Caco-2 (cell line): Measurements from ENCODE around the gene CPA2. TPM values are rescaled to one million over a fixed set of nuclear protein-coding genes. Genes with fewer than 3 reads are reported as not detected.

Source experiments
- BruUV-seq: library from RNA; stranded (reverse); fragments of 400-500 nt; replicated peaks from 2 replicates; lab custom pipeline; 2021; lab: Mats Ljungman, UMichigan
- CTCF ChIA-PET: fragments of 300-600 bp; sonication (Branson Sonifier 250); formaldehyde crosslinking; loops from one replicate; lab custom pipeline; 2022; ENCODE audit warnings: antibody characterized with exemption; lab: Charles Lee
- POLR2A ChIA-PET: fragments of 300-600 bp; sonication (Branson Sonifier 250); formaldehyde crosslinking; loops from one replicate; lab custom pipeline; 2022; ENCODE audit warnings: antibody characterized with exemption; lab: Charles Lee
- DNase-seq, 2 experiments: peaks; one replicate each; pipeline versions ENCODE4 v3.0.0 to v3.0.0-alpha.2; 2020 to 2022
- H3K27me3 ChIP-seq: replicated peaks from 2 replicates; pipeline ENCODE4 v1.6.0; 2011; ENCODE audit warnings: low read length; ENCODE audit not compliant: control insufficient read depth, insufficient read depth
- H3K36me3 ChIP-seq: 2 replicates; pipeline ENCODE4 v1.5.1; 2011; ENCODE audit warnings: low read length; ENCODE audit not compliant: control insufficient read depth, insufficient read depth
- H3K4me1 ChIP-seq: fragments of 250-450 bp; sonication (Bioruptor Pico); 2 replicates; pipeline ENCODE4 v1.5.1; 2020; ENCODE audit warnings: mild to moderate bottlenecking
- H3K4me3 ChIP-seq: 2 replicates; pipeline ENCODE4 v1.5.1; 2011; ENCODE audit warnings: low read depth, mild to moderate bottlenecking, control low read depth, low read length
- H3K9me3 ChIP-seq: fragments of 250-450 bp; sonication (Bioruptor Pico); 2 replicates; pipeline ENCODE4 v1.5.1; 2020; ENCODE audit warnings: mild to moderate bottlenecking, moderate library complexity
- H3K27ac Mint-ChIP-seq: one replicate; pipeline ENCODE4 v1.8.0; 2022; ENCODE audit warnings: mixed read lengths; ENCODE audit not compliant: unreplicated experiment
- H3K27me3 Mint-ChIP-seq: one replicate; pipeline ENCODE4 v1.8.0; 2022; ENCODE audit warnings: mixed read lengths; ENCODE audit not compliant: insufficient read depth, unreplicated experiment
- H3K36me3 Mint-ChIP-seq: one replicate; pipeline ENCODE4 v1.8.0; 2022; ENCODE audit warnings: mild to moderate bottlenecking, mixed read lengths; ENCODE audit not compliant: insufficient read depth, unreplicated experiment
- H3K4me1 Mint-ChIP-seq: one replicate; pipeline ENCODE4 v1.8.0; 2022; ENCODE audit warnings: low read depth, mixed read lengths; ENCODE audit not compliant: unreplicated experiment
- H3K4me3 Mint-ChIP-seq: one replicate; pipeline ENCODE4 v1.8.0; 2022; ENCODE audit warnings: mild to moderate bottlenecking, moderate library complexity, mixed read lengths; ENCODE audit not compliant: unreplicated experiment
- H3K9me3 Mint-ChIP-seq: one replicate; pipeline ENCODE4 v1.8.0; 2022; ENCODE audit warnings: mixed read lengths; ENCODE audit not compliant: unreplicated experiment
- CTCF ChIP-seq, 2 experiments: fragments of 200-600 bp in 1 of 2; IDR thresholded peaks; 1 replicate in 1 of 2; 2 replicates in 1 of 2; pipeline versions ENCODE4 v1.5.1 to v1.8.0; 2011 to 2022; ENCODE audit warnings: antibody characterized with exemption in 1 of 2, control low read depth in 1 of 2, inconsistent platforms in 1 of 2, low read depth in 1 of 2, low read length in 1 of 2, mild to moderate bottlenecking in 1 of 2, moderate library complexity in 1 of 2; ENCODE audit not compliant: insufficient read depth in 1 of 2, severe bottlenecking in 1 of 2, unreplicated experiment in 1 of 2
- intact Hi-C: fragments of 100-400 bp; cut with micrococcal nuclease; formaldehyde crosslinking; loops from one replicate; pipeline ENCODE4 v1.10.0; 2022; ENCODE audit not compliant: unreplicated experiment
- total RNA-seq: library from RNA; stranded (reverse); gene quantifications from 2 replicates; pipeline ENCODE4 v1.2.3, GENCODE V29; 2022

Gene CPA2
- total RNA-seq, 1 experiment from 2014 or later: 26.1 TPM

DNA sequence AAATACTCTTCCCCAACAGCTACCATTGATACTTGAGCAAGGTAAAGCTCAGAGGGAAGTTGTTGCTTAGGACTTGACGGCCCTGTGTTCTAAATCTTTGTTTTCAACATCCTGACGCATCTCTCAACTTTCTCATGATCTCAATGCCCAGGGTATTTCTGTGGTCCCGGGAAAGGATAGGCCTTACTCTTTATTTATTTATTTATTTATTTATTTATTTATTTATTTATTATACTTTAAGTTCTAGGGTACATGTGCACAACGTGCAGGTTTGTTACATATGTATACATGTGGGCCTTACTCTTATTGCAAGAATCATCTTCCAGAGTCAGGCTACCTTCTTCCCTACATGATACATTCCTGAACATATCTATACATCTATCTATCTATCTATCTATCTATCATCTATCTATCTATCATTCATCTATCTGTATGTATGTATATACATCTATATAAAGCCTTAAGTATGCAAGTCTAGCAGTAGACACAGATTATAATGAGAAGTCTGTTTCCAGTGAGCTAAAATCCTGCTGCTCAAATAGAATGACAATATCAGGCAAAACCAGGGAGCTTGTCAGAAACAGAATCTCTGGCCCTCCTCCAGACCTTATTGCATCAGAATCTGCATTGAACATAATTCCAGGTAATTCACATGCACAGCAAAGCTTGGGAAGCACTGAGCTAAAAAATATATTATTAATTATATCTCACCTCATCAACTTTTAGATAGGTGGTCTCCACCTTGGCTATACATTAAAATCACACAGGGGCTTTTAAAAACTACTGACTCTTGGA lies 65.8 kb downstream of the CPA2 start:
- POLR2A ChIA-PET: no interaction called here
- TF ChIP-seq CTCF (IDR thresholded peaks at IDR 0.05; ENCODE audit: insufficient read depth in 1 of 2, low read depth in 1 of 2, low read length in 1 of 2, severe bottlenecking in 1 of 2, unreplicated experiment in 1 of 2): no peak
- no peak for DNase-seq
- Mint-ChIP-seq H3K4me3 (no peak overlapping the region), H3K27me3 (no peaks in the 10 kb centered on the region), H3K27ac (no peak overlapping the region), H3K9me3 (no peaks in the 10 kb centered on the region), H3K36me3 (no peaks in the 10 kb centered on the region), H3K4me1 (peaks cover 17% of the 10 kb centered on the region)
- CTCF ChIA-PET: no interaction called here
- intact Hi-C loops: no loop called here
- Histone ChIP-seq H3K27me3 (no peaks in the 10 kb centered on the region), H3K4me1 (peaks cover 9% of the 10 kb centered on the region), H3K4me3 (no peak overlapping the region), H3K9me3 (no peaks in the 10 kb centered on the region), H3K36me3 (no peaks in the 10 kb centered on the region)
- no TSS peak for BruUV-seq

DNA sequence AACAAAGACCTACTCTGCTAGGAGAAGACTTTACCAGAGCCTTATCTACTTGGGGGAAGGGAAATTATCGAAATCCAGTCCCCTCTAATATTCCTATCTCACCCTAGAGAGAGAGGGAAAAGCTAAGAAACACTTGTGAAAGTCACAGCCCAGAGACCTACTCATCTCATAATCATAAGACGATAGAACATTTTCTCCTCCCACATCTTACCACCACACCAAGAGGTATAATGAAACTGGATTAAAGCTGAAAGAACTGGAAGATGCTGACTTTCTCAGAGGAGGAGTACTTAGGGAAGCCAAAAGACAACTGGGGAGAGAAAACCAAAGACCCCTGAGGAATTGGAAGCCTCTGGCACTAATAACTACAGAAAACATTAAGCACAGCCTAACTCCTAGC lies 67.2 kb downstream of the CPA2 start:
- H3K9me3 Mint-ChIP-seq: no peaks in the 10 kb centered on the region
- Histone ChIP-seq H3K36me3 (no peaks in the 10 kb centered on the region), H3K9me3 (no peaks in the 10 kb centered on the region), H3K4me1 (peaks cover 9% of the 10 kb centered on the region), H3K27me3 (no peaks in the 10 kb centered on the region), H3K4me3 (no peak overlapping the region)
- no peak overlapping the region for H3K4me3 Mint-ChIP-seq
- no TSS peak for BruUV-seq
- H3K4me1 Mint-ChIP-seq: peaks cover 17% of the 10 kb centered on the region
- no peak for DNase-seq
- intact Hi-C loops: no loop called here
- CTCF ChIA-PET: no interaction called here
- no peaks in the 10 kb centered on the region for H3K36me3 Mint-ChIP-seq
- no peak for TF ChIP-seq CTCF (IDR thresholded peaks at IDR 0.05; ENCODE audit: insufficient read depth in 1 of 2, low read depth in 1 of 2, low read length in 1 of 2, severe bottlenecking in 1 of 2, unreplicated experiment in 1 of 2)
- POLR2A ChIA-PET: no interaction called here
- no peaks in the 10 kb centered on the region for H3K27me3 Mint-ChIP-seq
- no peak overlapping the region for H3K27ac Mint-ChIP-seq

DNA sequence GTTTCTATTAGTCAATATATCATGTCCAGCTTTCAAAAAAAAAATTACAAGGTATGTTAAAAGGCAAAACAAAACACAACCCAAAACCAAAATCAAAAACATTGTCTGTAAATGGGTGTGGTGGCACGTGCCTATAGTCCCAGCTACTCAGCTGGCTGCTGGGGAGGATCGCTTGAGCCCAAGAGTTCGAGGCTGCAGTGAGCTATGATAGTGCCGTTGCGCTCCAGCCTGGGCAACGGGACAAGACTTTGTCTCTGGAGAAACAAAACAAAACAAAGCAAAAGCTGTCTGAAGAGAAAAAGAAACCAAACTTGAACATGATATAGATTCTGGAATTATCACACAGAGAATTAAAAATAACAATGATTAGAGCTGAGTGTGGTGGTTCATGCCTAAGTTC lies 67.6 kb downstream of the CPA2 start:
- Mint-ChIP-seq H3K27ac (no peak overlapping the region), H3K27me3 (no peaks in the 10 kb centered on the region), H3K4me1 (peaks cover 17% of the 10 kb centered on the region), H3K36me3 (no peaks in the 10 kb centered on the region), H3K9me3 (no peaks in the 10 kb centered on the region), H3K4me3 (no peak overlapping the region)
- peaks cover 9% of the 10 kb centered on the region for H3K4me1 ChIP-seq
- no peak overlapping the region for H3K4me3 ChIP-seq
- ChIA-PET CTCF (no interaction called here), POLR2A (no interaction called here)
- BruUV-seq: no TSS peak
- no peaks in the 10 kb centered on the region for H3K9me3 ChIP-seq
- TF ChIP-seq CTCF (IDR thresholded peaks at IDR 0.05; ENCODE audit: insufficient read depth in 1 of 2, low read depth in 1 of 2, low read length in 1 of 2, severe bottlenecking in 1 of 2, unreplicated experiment in 1 of 2): no peak
- H3K36me3 ChIP-seq: no peaks in the 10 kb centered on the region
- no peak for DNase-seq
- no peaks in the 10 kb centered on the region for H3K27me3 ChIP-seq
- intact Hi-C loops: no loop called here
